Activated T-helper 1 cell treated with anti-CD3 and anti-CD28 coated beads, Interleukin-2, amount 50 U/mL, for 16 hours (primary cell): ENCODE results near the gene OR2T10.
"Not testable (repeated sequence)": the region's sequence is repeated elsewhere in the genome, so short reads cannot be mapped to it uniquely, and the experiment has no call there.

ENCODE experiments used
- DNase-seq, 2 donors: peaks; one replicate each; pipeline ENCODE4 v3.0.0-alpha.2; 2020; ENCODE audit warnings: low read depth in 1 of 2, low spot score in 1 of 2

OR2T10 gene

GRCh38 chr1:248596615-248597014 lies 885 bp downstream of the OR2T10 start:
- DNase-seq = no peak

GRCh38 chr1:248593226-248593625 lies 4.3 kb downstream of the OR2T10 start:
- DNase-seq = no peak

- DNase-seq = no peak
Observed at GRCh38 chr1:248592655-248593054, 4.8 kb downstream of the OR2T10 start.

- DNase-seq = no peak
Observed at GRCh38 chr1:248590055-248590454, 7.4 kb downstream of the OR2T10 start.

- no peak for DNase-seq
Observed at GRCh38 chr1:248589334-248589733, 8.2 kb downstream of the OR2T10 start.

GRCh38 chr1:248585266-248585665 lies 12.2 kb downstream of the OR2T10 start:
- DNase-seq = no peak

- no peak for DNase-seq
Observed at GRCh38 chr1:248576260-248576980, 21.1 kb downstream of the OR2T10 start.

- DNase-seq = not testable (repeated sequence)
Observed at GRCh38 chr1:248574657-248575056, 22.8 kb downstream of the OR2T10 start, which contains the start of gene OR2T34. Gene OR2T34, minus strand, starts transcription at chr1:248574757. Its CDS starts 0 bp downstream, at chr1:248574757.

GRCh38 chr1:248573856-248574255 lies 23.6 kb downstream of the OR2T10 start:
- not testable (repeated sequence) for DNase-seq

GRCh38 chr1:248572049-248572448 lies 25.5 kb downstream of the OR2T10 start:
- not testable (repeated sequence) for DNase-seq

GRCh38 chr1:248570811-248571210 lies 26.7 kb downstream of the OR2T10 start:
- DNase-seq = not testable (repeated sequence)

- DNase-seq = not testable (repeated sequence)
Observed at GRCh38 chr1:248569049-248569448, 28.5 kb downstream of the OR2T10 start.

- not testable (repeated sequence) for DNase-seq
Observed at GRCh38 chr1:248565530-248566373, 31.7 kb downstream of the OR2T10 start.

- not testable (repeated sequence) for DNase-seq
Observed at GRCh38 chr1:248562672-248563071, 34.8 kb downstream of the OR2T10 start, which contains the start of gene OR2T29. Gene OR2T29, minus strand, starts transcription at chr1:248562772. Its CDS starts 3,281 bp downstream, at chr1:248559491.

GRCh38 chr1:248551027-248551426 lies 46.5 kb downstream of the OR2T10 start:
- DNase-seq = not testable (repeated sequence)

- DNase-seq = not testable (repeated sequence)
Observed at GRCh38 chr1:248547383-248547782, 50.1 kb downstream of the OR2T10 start.
